HepG2 (cell line): Measurements from ENCODE around the gene UST. TPM values are rescaled to one million over a fixed set of nuclear protein-coding genes. Genes with fewer than 3 reads are reported as not detected.
A peak's percentile ranks its signal among the peaks of the same experiment; 100 is the strongest.

ENCODE experiments used
- ATAC-seq: fragments of 200-7000 bp; cut with Tn5 transposase; 3 replicates; pipeline ENCODE4 v1.9.1; 2020; ENCODE audit warnings: mild to moderate bottlenecking, moderate library complexity
- BruUV-seq: library from RNA; stranded (reverse); fragments of 400-500 nt; replicated peaks from 2 replicates; lab custom pipeline; 2021; lab: Mats Ljungman, UMichigan
- CTCF ChIA-PET: fragments of 300-600 bp; formaldehyde crosslinking; extraction: SDS; loops from one replicate; lab custom pipeline; 2021; ENCODE audit warnings: low total read pairs, inconsistent platforms, low intra/inter-chr PET ratio; lab: Yijun Ruan, JAX
- POLR2A ChIA-PET: fragments of 350-600 bp; sonication (Branson Sonifier 250); formaldehyde crosslinking; loops from one replicate; lab custom pipeline; 2020; ENCODE audit warnings: antibody characterized with exemption, inconsistent platforms; lab: Yijun Ruan, JAX
- DNase-seq: peaks from one replicate; pipeline ENCODE4 v3.0.0-alpha.2; 2015; ENCODE audit warnings: low spot score
- FAIRE-seq: peaks from 3 replicates; lab custom pipeline; 2011; peaks lifted over from hg19 to GRCh38; lab: Jason Lieb, UNC
- H2AFZ ChIP-seq: one replicate; pipeline ENCODE4 v1.6.1; 2011; ENCODE audit warnings: low read length, inconsistent platforms
- H3K27ac ChIP-seq: fragments of 300-600 bp; 3 replicates; pipeline ENCODE4 v1.8.0; 2011; ENCODE audit warnings: mixed run types, mild to moderate bottlenecking, mixed read lengths, low read length, inconsistent platforms; ENCODE audit not compliant: insufficient read depth; ENCODE audit errors: extremely low read length
- H3K27me3 ChIP-seq, 2 experiments: fragments of 200-600 bp in 1 of 2; 2 replicates in 1 of 2; 3 replicates in 1 of 2; pipeline versions ENCODE4 v1.6.0 to v1.8.0; 2011; ENCODE audit warnings: low read length in 2 of 2, mild to moderate bottlenecking in 2 of 2, moderate library complexity in 2 of 2, inconsistent platforms in 1 of 2; ENCODE audit not compliant: insufficient read depth in 2 of 2, control insufficient read depth in 1 of 2
- H3K36me3 ChIP-seq, 2 experiments: fragments of 200-600 bp in 1 of 2; replicated peaks in 1 of 2; 2 replicates in 1 of 2; 3 replicates in 1 of 2; pipeline versions ENCODE4 v1.5.1 to v1.8.0; 2011; ENCODE audit warnings: low read length in 2 of 2, inconsistent platforms in 1 of 2; ENCODE audit not compliant: insufficient read depth in 2 of 2, control insufficient read depth in 1 of 2
- H3K4me1 ChIP-seq: 2 replicates; pipeline ENCODE4 v1.5.1; 2012; ENCODE audit warnings: low read length, inconsistent platforms; ENCODE audit not compliant: insufficient read depth
- H3K4me2 ChIP-seq: 2 replicates; pipeline ENCODE4 v1.6.0; 2011; ENCODE audit warnings: low read depth, low read length, inconsistent platforms
- H3K4me3 ChIP-seq, 3 experiments: fragments of 200-600 bp in 1 of 3; sonication (generic), shearing (Covaris generic) in 1 of 3; replicated peaks in 1 of 3; 2 replicates each; pipeline ENCODE4 v1.5.1; 2011 to 2016; ENCODE audit warnings: low read length in 3 of 3, inconsistent platforms in 2 of 3, low read depth in 2 of 3, mild to moderate bottlenecking in 2 of 3, control low read depth in 1 of 3, mixed read lengths in 1 of 3; ENCODE audit not compliant: insufficient read depth in 1 of 3
- H3K79me2 ChIP-seq: one replicate; pipeline ENCODE4 v1.6.1; 2011; ENCODE audit warnings: low read length, inconsistent platforms; ENCODE audit not compliant: insufficient read depth
- H3K9ac ChIP-seq: 2 replicates; pipeline ENCODE4 v1.6.0; 2011; ENCODE audit warnings: mild to moderate bottlenecking, low read depth, low read length, inconsistent platforms; ENCODE audit not compliant: insufficient read depth
- H3K9me3 ChIP-seq: 2 replicates; pipeline ENCODE4 v1.5.1; 2012; ENCODE audit warnings: mild to moderate bottlenecking, low read length
- H4K20me1 ChIP-seq: 2 replicates; pipeline ENCODE4 v1.6.0; 2011; ENCODE audit warnings: inconsistent platforms, mild to moderate bottlenecking, low read length, moderate library complexity; ENCODE audit not compliant: insufficient read depth
- GATAD1 ChIP-seq: IDR thresholded peaks from 2 replicates; pipeline ENCODE4 v1.6.1; 2016; ENCODE audit warnings: missing genetic modification reagents, missing compliant biosample characterization
- LCORL ChIP-seq, 2 experiments: fragments of 450-650 bp in 1 of 2; sonication (generic) in 1 of 2; formaldehyde crosslinking in 1 of 2; IDR thresholded peaks; 2 replicates each; pipeline versions ENCODE4 v1.5.0 to v1.6.1; 2017 to 2020; ENCODE audit warnings: antibody characterized with exemption in 1 of 2, missing genetic modification reagents in 1 of 2
- ZBTB7A ChIP-seq: sonication (generic); formaldehyde crosslinking; IDR thresholded peaks from 2 replicates; pipeline ENCODE4 v1.8.0; 2022; ENCODE audit warnings: mild to moderate bottlenecking, missing genetic modification reagents
- ZKSCAN5 ChIP-seq: sonication (generic); formaldehyde crosslinking; IDR thresholded peaks from 2 replicates; pipeline ENCODE4 v1.5.1; 2020; ENCODE audit warnings: mild to moderate bottlenecking, missing genetic modification reagents
- WGBS: methylation state at CpG from one replicate; pipeline ENCODE4 v1.1.6; 2017; ENCODE audit warnings: low lambda C conversion rate; 5-methylcytosine and 5-hydroxymethylcytosine counted together
- in situ Hi-C: cut with HindIII; loops from 2 replicates; pipeline ENCODE4 v1.10.0; 2017; ENCODE audit warnings: low pct_unique_long_range_greater_than_20kb; ENCODE audit not compliant: extremely low pct_ligation_motif_present
- intact Hi-C: fragments of 100-400 bp; cut with micrococcal nuclease; formaldehyde crosslinking; loops from one replicate; pipeline ENCODE4 v1.10.0; 2022; ENCODE audit not compliant: unreplicated experiment
- polyA plus RNA-seq, 8 experiments: library from polyadenylated mRNA; depleted of rRNA in 3 of 8; stranded (reverse) in 7 of 8; unstranded in 1 of 8; fragments of >200 nt; fragmentation: Illumina TruSeq in 4 of 8; extraction: Trizol in 4 of 8; gene quantifications; 2 replicates each; pipeline versions ENCODE4 v1.2.1 to v1.2.3, GENCODE V29; 2011 to 2016; ENCODE audit warnings: low read depth in 4 of 8, missing spikeins in 1 of 8, mixed read lengths in 1 of 8; ENCODE audit not compliant: insufficient read depth in 1 of 8
- total RNA-seq, 5 experiments: library from RNA; depleted of rRNA; stranded (reverse); fragments of >200 nt; fragmentation: Illumina TruSeq; extraction: Trizol; gene quantifications; 2 replicates each; pipeline ENCODE4 v1.2.3, GENCODE V29; 2016; ENCODE audit warnings: low read depth in 1 of 5
- TF ChIP-seq, protein P1 (sequence below): sonication (generic); formaldehyde crosslinking; IDR thresholded peaks from 2 replicates; pipeline ENCODE4 v1.4.0; 2020; ENCODE audit warnings: mild to moderate bottlenecking, missing genetic modification reagents
- TF ChIP-seq, protein P2 (sequence below): sonication (generic); formaldehyde crosslinking; IDR thresholded peaks from 2 replicates; pipeline ENCODE4 v1.4.0; 2020; ENCODE audit warnings: missing genetic modification reagents

UST gene
- total and polyA plus RNA-seq, 2 of the 13 experiments (the other 11 are each of a cell fraction or from before 2014, with no cell fraction given), result 0.27 TPM; not detected in 1

DNA sequence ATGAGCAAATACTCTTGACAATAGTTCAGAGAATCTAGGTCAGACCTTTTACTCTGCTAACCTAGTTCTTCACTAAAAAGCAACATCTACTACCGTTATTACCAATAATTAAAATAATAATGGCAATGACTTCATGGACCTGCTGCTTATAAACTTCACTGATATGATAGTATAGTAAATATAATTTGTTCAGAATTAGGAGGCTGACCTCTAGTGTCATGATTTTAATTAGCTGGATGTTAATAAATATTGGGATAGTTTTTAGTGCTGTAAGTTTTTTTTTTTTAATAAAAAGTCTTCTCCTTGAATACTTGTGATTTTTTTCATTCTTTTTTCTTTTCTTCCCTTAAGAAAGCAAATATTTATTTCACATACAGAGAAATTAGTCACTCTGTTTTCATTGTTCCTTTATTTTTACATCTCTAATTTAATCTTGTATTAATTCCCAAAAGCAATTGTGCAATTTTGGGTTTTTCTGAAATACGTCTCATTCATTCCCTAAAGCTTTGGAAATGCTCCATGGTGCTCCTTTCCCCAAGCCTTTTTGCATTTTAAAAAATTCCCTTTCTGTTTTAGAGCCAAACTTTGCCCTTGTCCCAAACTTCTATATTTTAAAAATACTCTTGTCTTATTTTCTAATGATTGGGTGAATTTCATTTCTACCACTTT is 46.6 kb upstream of the UST start:
- no peaks in the 10 kb centered on the region for H3K4me1 ChIP-seq
- no peak for FAIRE-seq
- CTCF ChIA-PET, result no interaction called here
- H3K9ac ChIP-seq, result no peak overlapping the region
- H3K4me3 ChIP-seq, result peak overlapping the region in 1 of 3 experiments; percentile 43; a peak in 2 of 6 replicates
- DNase-seq, result no peak
- no peaks in the 10 kb centered on the region for H3K9me3 ChIP-seq
- H2AFZ ChIP-seq, result no peak overlapping the region
- H3K27me3 ChIP-seq, result no peaks in the 10 kb centered on the region; a peak in 1 of 5 replicates
- H3K27ac ChIP-seq, result no peak overlapping the region
- in situ Hi-C loops (no loop called here), intact Hi-C loops (no loop called here)
- BruUV-seq, result no TSS peak
- peak overlapping the region; percentile 68; the same call in 1 of the 2 replicates for H3K4me2 ChIP-seq
- POLR2A ChIA-PET, result no interaction called here
- no peaks in the 10 kb centered on the region for H4K20me1 ChIP-seq
- TF ChIP-seq LCORL (IDR thresholded peaks at IDR 0.05) (no peak), LCORL (CRISPR knock-in tag; IDR thresholded peaks at IDR 0.05) (no peak)
- ATAC-seq, result no peak
- no peaks in the 10 kb centered on the region for H3K36me3 ChIP-seq
- H3K79me2 ChIP-seq, result no peaks in the 10 kb centered on the region
- 24% methylated on average over 2 of the region's 2 CpGs for WGBS

DNA sequence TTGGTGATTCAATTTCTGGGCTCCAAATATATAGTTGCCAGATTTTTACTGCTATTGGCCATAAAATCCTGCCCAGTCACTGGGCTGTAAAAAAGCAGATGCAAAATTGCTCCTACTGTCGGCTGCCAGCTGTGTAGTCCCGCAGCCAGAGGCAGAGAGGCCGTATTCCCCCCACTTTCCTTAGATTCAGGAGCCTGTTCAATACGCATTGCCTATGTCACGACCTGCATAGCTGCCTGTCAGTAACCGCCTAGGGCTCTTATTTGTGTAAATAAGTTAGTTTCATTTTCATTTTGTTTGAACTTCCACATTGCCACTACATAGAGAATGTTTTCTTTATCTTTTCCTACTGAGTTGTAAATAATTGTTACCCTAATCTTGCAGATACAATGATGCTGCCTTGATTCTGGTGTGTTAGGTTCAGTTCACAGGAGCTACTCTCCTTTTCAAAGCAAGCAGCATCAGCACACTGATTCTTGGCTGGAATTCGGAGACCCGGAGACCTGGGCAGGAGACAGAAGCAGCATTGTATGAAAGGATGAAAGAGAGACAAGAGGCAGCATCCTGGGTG is 46.0 kb upstream of the UST start:
- H3K36me3 ChIP-seq, result no peaks in the 10 kb centered on the region
- WGBS, result 2% methylated on average over 8 of the region's 8 CpGs
- no peaks in the 10 kb centered on the region for H3K9me3 ChIP-seq
- H3K4me3 ChIP-seq, result peak overlapping the region in 2 of 3 experiments; percentile 29 to 43; a peak in 3 of 6 replicates
- ChIA-PET CTCF (no interaction called here), POLR2A (no interaction called here)
- no peaks in the 10 kb centered on the region; a peak in 1 of 5 replicates for H3K27me3 ChIP-seq
- in situ Hi-C loops (no loop called here), intact Hi-C loops (no loop called here)
- H3K27ac ChIP-seq, result no peak overlapping the region
- H3K9ac ChIP-seq, result no peak overlapping the region
- peak; percentile 84 for ATAC-seq
- FAIRE-seq, result no peak
- H2AFZ ChIP-seq, result peak overlapping the region; percentile 39
- BruUV-seq, result no TSS peak
- DNase-seq, result no peak
- H3K79me2 ChIP-seq, result no peaks in the 10 kb centered on the region
- H4K20me1 ChIP-seq, result no peaks in the 10 kb centered on the region
- peak overlapping the region; percentile 68 for H3K4me2 ChIP-seq
- H3K4me1 ChIP-seq, result no peaks in the 10 kb centered on the region
- TF ChIP-seq ZKSCAN5 (CRISPR knock-in tag) (no peak), ZBTB7A (CRISPR knock-in tag) (0 out of 2 replicates have a peak, but pooled peaks have one; percentile 41), GATAD1 (CRISPR knock-in tag) (no peak)
- TF ChIP-seq, protein P1, sequence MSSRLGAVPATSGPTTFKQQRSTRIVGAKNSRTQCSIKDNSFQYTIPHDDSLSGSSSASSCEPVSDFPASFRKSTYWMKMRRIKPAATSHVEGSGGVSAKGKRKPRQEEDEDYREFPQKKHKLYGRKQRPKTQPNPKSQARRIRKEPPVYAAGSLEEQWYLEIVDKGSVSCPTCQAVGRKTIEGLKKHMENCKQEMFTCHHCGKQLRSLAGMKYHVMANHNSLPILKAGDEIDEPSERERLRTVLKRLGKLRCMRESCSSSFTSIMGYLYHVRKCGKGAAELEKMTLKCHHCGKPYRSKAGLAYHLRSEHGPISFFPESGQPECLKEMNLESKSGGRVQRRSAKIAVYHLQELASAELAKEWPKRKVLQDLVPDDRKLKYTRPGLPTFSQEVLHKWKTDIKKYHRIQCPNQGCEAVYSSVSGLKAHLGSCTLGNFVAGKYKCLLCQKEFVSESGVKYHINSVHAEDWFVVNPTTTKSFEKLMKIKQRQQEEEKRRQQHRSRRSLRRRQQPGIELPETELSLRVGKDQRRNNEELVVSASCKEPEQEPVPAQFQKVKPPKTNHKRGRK (CRISPR knock-in tag), result no peak
- TF ChIP-seq, protein P2, sequence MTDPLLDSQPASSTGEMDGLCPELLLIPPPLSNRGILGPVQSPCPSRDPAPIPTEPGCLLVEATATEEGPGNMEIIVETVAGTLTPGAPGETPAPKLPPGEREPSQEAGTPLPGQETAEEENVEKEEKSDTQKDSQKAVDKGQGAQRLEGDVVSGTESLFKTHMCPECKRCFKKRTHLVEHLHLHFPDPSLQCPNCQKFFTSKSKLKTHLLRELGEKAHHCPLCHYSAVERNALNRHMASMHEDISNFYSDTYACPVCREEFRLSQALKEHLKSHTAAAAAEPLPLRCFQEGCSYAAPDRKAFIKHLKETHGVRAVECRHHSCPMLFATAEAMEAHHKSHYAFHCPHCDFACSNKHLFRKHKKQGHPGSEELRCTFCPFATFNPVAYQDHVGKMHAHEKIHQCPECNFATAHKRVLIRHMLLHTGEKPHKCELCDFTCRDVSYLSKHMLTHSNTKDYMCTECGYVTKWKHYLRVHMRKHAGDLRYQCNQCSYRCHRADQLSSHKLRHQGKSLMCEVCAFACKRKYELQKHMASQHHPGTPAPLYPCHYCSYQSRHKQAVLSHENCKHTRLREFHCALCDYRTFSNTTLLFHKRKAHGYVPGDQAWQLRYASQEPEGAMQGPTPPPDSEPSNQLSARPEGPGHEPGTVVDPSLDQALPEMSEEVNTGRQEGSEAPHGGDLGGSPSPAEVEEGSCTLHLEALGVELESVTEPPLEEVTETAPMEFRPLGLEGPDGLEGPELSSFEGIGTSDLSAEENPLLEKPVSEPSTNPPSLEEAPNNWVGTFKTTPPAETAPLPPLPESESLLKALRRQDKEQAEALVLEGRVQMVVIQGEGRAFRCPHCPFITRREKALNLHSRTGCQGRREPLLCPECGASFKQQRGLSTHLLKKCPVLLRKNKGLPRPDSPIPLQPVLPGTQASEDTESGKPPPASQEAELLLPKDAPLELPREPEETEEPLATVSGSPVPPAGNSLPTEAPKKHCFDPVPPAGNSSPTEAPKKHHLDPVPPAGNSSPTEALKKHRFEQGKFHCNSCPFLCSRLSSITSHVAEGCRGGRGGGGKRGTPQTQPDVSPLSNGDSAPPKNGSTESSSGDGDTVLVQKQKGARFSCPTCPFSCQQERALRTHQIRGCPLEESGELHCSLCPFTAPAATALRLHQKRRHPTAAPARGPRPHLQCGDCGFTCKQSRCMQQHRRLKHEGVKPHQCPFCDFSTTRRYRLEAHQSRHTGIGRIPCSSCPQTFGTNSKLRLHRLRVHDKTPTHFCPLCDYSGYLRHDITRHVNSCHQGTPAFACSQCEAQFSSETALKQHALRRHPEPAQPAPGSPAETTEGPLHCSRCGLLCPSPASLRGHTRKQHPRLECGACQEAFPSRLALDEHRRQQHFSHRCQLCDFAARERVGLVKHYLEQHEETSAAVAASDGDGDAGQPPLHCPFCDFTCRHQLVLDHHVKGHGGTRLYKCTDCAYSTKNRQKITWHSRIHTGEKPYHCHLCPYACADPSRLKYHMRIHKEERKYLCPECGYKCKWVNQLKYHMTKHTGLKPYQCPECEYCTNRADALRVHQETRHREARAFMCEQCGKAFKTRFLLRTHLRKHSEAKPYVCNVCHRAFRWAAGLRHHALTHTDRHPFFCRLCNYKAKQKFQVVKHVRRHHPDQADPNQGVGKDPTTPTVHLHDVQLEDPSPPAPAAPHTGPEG (CRISPR knock-in tag), result no peak
